ENCODE data around the gene TEX50. TPM values are rescaled to one million over a fixed set of nuclear protein-coding genes. Genes with fewer than 3 reads are reported as not detected.

TEX50 gene
- total and polyA plus RNA-seq, 2 experiments from 2014 or later, result not detected

- TF ChIP-seq ZNF114 (CRISPR knock-in tag; IDR thresholded peaks at IDR 0.05) (no peak), POLR2AphosphoS5 (IDR thresholded peaks at IDR 0.05; ENCODE audit: low read depth) (no peak), ZNF331 (CRISPR knock-in tag; IDR thresholded peaks at IDR 0.05; ENCODE audit: low read depth) (no peak)
Measured at GRCh38 chr1:173616859-173617258, 18.3 kb upstream of the TEX50 start (continued).

- Mint-ChIP-seq H3K9me3 (peaks cover 3% of the 10 kb centered on the region; the same call in 2 of the 3 replicates), H3K27me3 (ENCODE audit: insufficient read depth, low read depth, poor library complexity) (peaks cover under 1% of the 10 kb centered on the region), H3K4me1 (no peaks in the 10 kb centered on the region), H3K36me3 (ENCODE audit: low read depth) (0 out of 3 replicates have a peak, but pooled peaks cover 3% of the 10 kb centered on the region), H3K27ac (no peak overlapping the region), H3K4me3 (no peak overlapping the region)
- H3K79me2 ChIP-seq (replicated peaks; ENCODE audit: insufficient read depth), result no peaks in the 10 kb centered on the region
- no peaks in the 10 kb centered on the region for H3K36me3 ChIP-seq (ENCODE audit: insufficient read depth)
- H3K4me3 ChIP-seq, result no peak overlapping the region
- TF ChIP-seq NANOG (IDR thresholded peaks at IDR 0.05; ENCODE audit: borderline replicate concordance), result no peak
- no peak for TF ChIP-seq STAT1 (IDR thresholded peaks at IDR 0.05; ENCODE audit: unreplicated experiment)
- TF ChIP-seq CREB1 (CRISPR knock-in tag; IDR thresholded peaks at IDR 0.05; ENCODE audit: low read depth), result no peak
- TF ChIP-seq ZNF114 (CRISPR knock-in tag; IDR thresholded peaks at IDR 0.05), result no peak
- TF ChIP-seq ZNF462 (CRISPR knock-in tag; IDR thresholded peaks at IDR 0.05), result no peak
- TF ChIP-seq ZNF331 (CRISPR knock-in tag; IDR thresholded peaks at IDR 0.05; ENCODE audit: low read depth), result no peak
- TF ChIP-seq EZH2phosphoT487 (IDR thresholded peaks at IDR 0.05; ENCODE audit: unreplicated experiment), result no peak
- TF ChIP-seq ETS1 (IDR thresholded peaks at IDR 0.05), result no peak
- TF ChIP-seq JUNB (IDR thresholded peaks at IDR 0.05; ENCODE audit: unreplicated experiment), result no peak
- TF ChIP-seq REST (IDR thresholded peaks at IDR 0.05; ENCODE audit: unreplicated experiment), result no peak
- TF ChIP-seq CTCF (conservative IDR thresholded peaks at IDR 0.05; ENCODE audit: low read depth in 2 of 2), result no peak
- no peak for TF ChIP-seq POLR2AphosphoS5 (IDR thresholded peaks at IDR 0.05; ENCODE audit: low read depth)
- H4K20me1 ChIP-seq (replicated peaks; ENCODE audit: insufficient read depth), result no peaks in the 10 kb centered on the region
- no peak overlapping the region for H2AFZ ChIP-seq
- H3K9me2 ChIP-seq (ENCODE audit: insufficient read depth), result no peaks in the 10 kb centered on the region
- no peaks in the 10 kb centered on the region for H3F3A ChIP-seq (replicated peaks; ENCODE audit: low read depth)
- no peak overlapping the region for H3K4me2 ChIP-seq
- H3K27me3 ChIP-seq (ENCODE audit: insufficient read depth), result no peaks in the 10 kb centered on the region
- no peak for ATAC-seq
- no peak for DNase-seq (ENCODE audit: low spot score)
- no peak overlapping the region for H3K27ac ChIP-seq (ENCODE audit: low read depth)
- H3K4me1 ChIP-seq (ENCODE audit: insufficient read depth), result no peaks in the 10 kb centered on the region
Measured at GRCh38 chr1:173627269-173627668, 7.9 kb upstream of the TEX50 start.
